ENCODE data around the gene RANBP1. TPM values are rescaled to one million over a fixed set of nuclear protein-coding genes. Genes with fewer than 3 reads are reported as not detected.

RANBP1 gene
- polyA plus RNA-seq, 1 of the 3 experiments (the other 2 are of a cell fraction): 502 TPM

GRCh38 chr22:20138417-20138738 lies 22.5 kb downstream of the RANBP1 start (continued):
- TF ChIP-seq IRF3 (IDR thresholded peaks at IDR 0.05; ENCODE audit: low read depth, low read length) (no peak), RFX5 (IDR thresholded peaks at IDR 0.05; ENCODE audit: low read length) (no peak), USF2 (IDR thresholded peaks at IDR 0.05; ENCODE audit: borderline replicate concordance, low read depth, low read length) (no peak), GABPA (IDR thresholded peaks at IDR 0.05; ENCODE audit: low read depth) (no peak), GATA2 (CRISPR knock-in tag; IDR thresholded peaks at IDR 0.05) (no peak), JUND (IDR thresholded peaks at IDR 0.05) (no peak), NRF1 (IDR thresholded peaks at IDR 0.05; ENCODE audit: low read depth, low read length) (no peak), TEAD4 (IDR thresholded peaks at IDR 0.05; ENCODE audit: borderline replicate concordance, insufficient read depth) (no peak)

GRCh38 chr22:20138868-20139267 lies 23.0 kb downstream of the RANBP1 start:
- TF ChIP-seq USF1 (IDR thresholded peaks at IDR 0.05; ENCODE audit: borderline replicate concordance, low read depth) (no peak), JUND (IDR thresholded peaks at IDR 0.05) (no peak), SMC3 (IDR thresholded peaks at IDR 0.05; ENCODE audit: low read depth, low read length) (no peak), SIN3A (IDR thresholded peaks at IDR 0.05; ENCODE audit: borderline replicate concordance, low read depth, low read length) (no peak), FOXJ3 (CRISPR knock-in tag; IDR thresholded peaks at IDR 0.05) (no peak), USF2 (IDR thresholded peaks at IDR 0.05; ENCODE audit: borderline replicate concordance, low read depth, low read length) (no peak)
- no peak overlapping the region for H2AFZ ChIP-seq (ENCODE audit: low read depth)
- H3K9ac ChIP-seq: no peak overlapping the region
- H3K4me3 ChIP-seq (ENCODE audit: low read depth in 2 of 2, low read length in 1 of 2): no peak overlapping the region
- peaks cover 62% of the 10 kb centered on the region for H4K20me1 ChIP-seq (ENCODE audit: insufficient read depth)
- DNase-seq: no peak
- WGBS (ENCODE audit: low lambda C conversion rate): 96% methylated on average over 10 of the region's 16 CpGs
- ChIA-PET CTCF (interaction anchor here (0.9 to 1.8 kb wide), 3 partner anchors 17 to 147 kb away, joined by 3 to 5 read pairs (median 4); no protein-coding TSS in a partner anchor), POLR2A (interaction anchor here (0.9 kb wide), 1 partner anchor 8 kb away, joined by 3 read pairs; the partner anchor contains the start of gene ZDHHC8)
- H3K4me1 ChIP-seq (ENCODE audit: control insufficient read depth in 1 of 2, insufficient read depth in 2 of 2, low read depth in 1 of 2, low read length in 1 of 2): peaks cover 0 to 48% of the 10 kb centered on the region in 2 experiments; a peak in 1 of 4 replicates
- H3K27ac ChIP-seq (ENCODE audit: low read depth in 2 of 2, low read length in 1 of 2): no peak overlapping the region
- H3K27me3 ChIP-seq (ENCODE audit: insufficient read depth): no peaks in the 10 kb centered on the region
- H3K9me3 ChIP-seq: no peaks in the 10 kb centered on the region
- H3K79me2 ChIP-seq (ENCODE audit: insufficient read depth): peaks cover 54% of the 10 kb centered on the region
- H3K36me3 ChIP-seq (replicated peaks in 1 of 2; ENCODE audit: control insufficient read depth in 1 of 2, insufficient read depth in 2 of 2, low read length in 1 of 2): peaks cover 0 to 12% of the 10 kb centered on the region in 2 experiments
- no peaks in the 10 kb centered on the region for H3F3A ChIP-seq (replicated peaks; ENCODE audit: insufficient read depth)
- H3K4me2 ChIP-seq: no peak overlapping the region
- H3K9me2 ChIP-seq: no peaks in the 10 kb centered on the region

All from SK-N-SH (cell line).